Breast epithelium (tissue), 3 donors: ENCODE measurements around the gene ZNF831.

Experiments
- CTCF ChIP-seq, 3 donors: fragments of 450-650 bp; IDR thresholded peaks; one replicate each; pipeline ENCODE4 v1.5.1; 2016 to 2017; ENCODE audit warnings: antibody characterized with exemption in 3 of 3, mild to moderate bottlenecking in 3 of 3, moderate library complexity in 3 of 3
- POLR2A ChIP-seq: fragments of 450-650 bp; IDR thresholded peaks from one replicate; pipeline ENCODE4 v1.6.1; 2016; ENCODE audit warnings: antibody characterized with exemption, mild to moderate bottlenecking, moderate library complexity
- POLR2AphosphoS5 ChIP-seq, 3 donors: sonication (generic); formaldehyde crosslinking; IDR thresholded peaks; one replicate each; pipeline ENCODE4 v1.6.1; 2017; ENCODE audit warnings: antibody characterized with exemption in 3 of 3

GRCh38 chr20:59149678-59150504 lies 13.7 kb upstream of the ZNF831 start:
- no peak for TF ChIP-seq POLR2AphosphoS5 (IDR thresholded peaks at IDR 0.05)
- no peak for TF ChIP-seq CTCF (IDR thresholded peaks at IDR 0.05)
- TF ChIP-seq POLR2A, result no peak
